Neural cell (in vitro differentiated cells): ENCODE measurements around the gene ZC3H11A. TPM values are rescaled to one million over a fixed set of nuclear protein-coding genes. Genes with fewer than 3 reads are reported as not detected.

Experiments used
- H2AFZ ChIP-seq: fragments of 200-600, 300-800 bp; sonication (generic), shearing (Covaris generic); 2 replicates; pipeline ENCODE4 v1.6.0; 2014; ENCODE audit warnings: low read depth, mild to moderate bottlenecking, antibody characterized with exemption, low read length, moderate library complexity
- H3F3A ChIP-seq: fragments of 200-600 bp; shearing (Covaris generic); 2 replicates; pipeline ENCODE4 v1.6.1; 2016; ENCODE audit warnings: mild to moderate bottlenecking, moderate library complexity, mixed read lengths, antibody characterized with exemption, low read length; ENCODE audit not compliant: insufficient read depth, poor library complexity, severe bottlenecking
- H3K27ac ChIP-seq: fragments of 200-600, 300-800 bp; sonication (generic), shearing (Covaris generic); 2 replicates; pipeline ENCODE4 v1.5.1; 2014; ENCODE audit warnings: mild to moderate bottlenecking, low read length, moderate library complexity
- H3K27me3 ChIP-seq: fragments of 300-800, 200-600 bp; sonication (generic), shearing (Covaris generic); 2 replicates; pipeline ENCODE4 v1.6.0; 2014; ENCODE audit warnings: mild to moderate bottlenecking, low read depth, low read length, moderate library complexity; ENCODE audit not compliant: insufficient read depth
- H3K36me3 ChIP-seq: fragments of 300-800, 200-600 bp; sonication (generic), shearing (Covaris generic); 2 replicates; pipeline ENCODE4 v1.5.1; 2014; ENCODE audit warnings: mild to moderate bottlenecking, antibody characterized with exemption, low read length, moderate library complexity; ENCODE audit not compliant: insufficient read depth
- H3K4me2 ChIP-seq: fragments of 300-800, 200-600 bp; sonication (generic), shearing (Covaris generic); 2 replicates; pipeline ENCODE4 v1.6.0; 2014; ENCODE audit warnings: mild to moderate bottlenecking, low read length
- H3K4me3 ChIP-seq: fragments of 300-800, 200-600 bp; sonication (generic), shearing (Covaris generic); 2 replicates; pipeline ENCODE4 v1.5.1; 2014; ENCODE audit warnings: mild to moderate bottlenecking, low read length, moderate library complexity
- H3K79me2 ChIP-seq: fragments of 200-600 bp; shearing (Covaris generic); replicated peaks from 2 replicates; pipeline ENCODE4 v1.6.0; 2014; ENCODE audit warnings: mild to moderate bottlenecking, low read length, moderate library complexity; ENCODE audit not compliant: insufficient read depth
- H3K9ac ChIP-seq: fragments of 300-800, 200-600 bp; sonication (generic), shearing (Covaris generic); 2 replicates; pipeline ENCODE4 v1.6.1; 2016; ENCODE audit warnings: mild to moderate bottlenecking, low read length, mixed read lengths
- H3K9me2 ChIP-seq: fragments of 200-600 bp; shearing (Covaris generic); 2 replicates; pipeline ENCODE4 v1.6.1; 2016; ENCODE audit warnings: mild to moderate bottlenecking, low read length, mixed read lengths; ENCODE audit not compliant: insufficient read depth
- H3K9me3 ChIP-seq: fragments of 200-600, 300-800 bp; sonication (generic), shearing (Covaris generic); 2 replicates; pipeline ENCODE4 v1.6.1; 2016; ENCODE audit warnings: mild to moderate bottlenecking, mixed run types, low read length, moderate library complexity, mixed read lengths
- H4K20me1 ChIP-seq: fragments of 200-600 bp; shearing (Covaris generic); 2 replicates; pipeline ENCODE4 v1.6.1; 2016; ENCODE audit warnings: mild to moderate bottlenecking, mixed run types; ENCODE audit not compliant: insufficient read depth
- EP300 ChIP-seq: fragments of 450-650 bp; conservative IDR thresholded peaks from 2 replicates; pipeline ENCODE4 v1.6.1; 2014; ENCODE audit warnings: antibody characterized with exemption, mild to moderate bottlenecking, moderate library complexity; ENCODE audit not compliant: poor library complexity, severe bottlenecking
- EZH2 ChIP-seq: fragments of 200-600, 300-800 bp; shearing (Covaris generic), sonication (generic); IDR thresholded peaks from 2 replicates; pipeline ENCODE4 v1.6.1; 2014; ENCODE audit warnings: antibody characterized with exemption, low read length, borderline replicate concordance, mild to moderate bottlenecking; ENCODE audit not compliant: insufficient read depth, poor library complexity, severe bottlenecking
- MXI1 ChIP-seq: fragments of 450-650 bp; conservative IDR thresholded peaks from 2 replicates; pipeline ENCODE4 v1.6.1; 2014; ENCODE audit warnings: antibody characterized with exemption, mild to moderate bottlenecking; ENCODE audit not compliant: poor library complexity, severe bottlenecking
- POLR2AphosphoS5 ChIP-seq: IDR thresholded peaks from 2 replicates; pipeline ENCODE4 v1.6.1; 2012
- RAD21 ChIP-seq: fragments of 450-650 bp; conservative IDR thresholded peaks from 2 replicates; pipeline ENCODE4 v1.6.1; 2014; ENCODE audit warnings: antibody characterized with exemption, mild to moderate bottlenecking, moderate library complexity
- REST ChIP-seq: IDR thresholded peaks from 2 replicates; pipeline ENCODE4 v1.6.1; 2012; ENCODE audit warnings: borderline replicate concordance
- SMC3 ChIP-seq: fragments of 450-650 bp; conservative IDR thresholded peaks from 2 replicates; pipeline ENCODE4 v1.6.1; 2014; ENCODE audit warnings: antibody characterized with exemption, mild to moderate bottlenecking, moderate library complexity; ENCODE audit not compliant: poor library complexity
- TAF1 ChIP-seq: IDR thresholded peaks from 2 replicates; pipeline ENCODE4 v1.6.1; 2012; ENCODE audit warnings: low read depth
- polyA plus RNA-seq: library from polyadenylated mRNA; depleted of rRNA; stranded (reverse); fragments of >200 nt; gene quantifications from 2 replicates; pipeline ENCODE4 v1.2.3, GENCODE V29; 2014
- TF ChIP-seq, protein P1 (sequence below): fragments of 450-650 bp; IDR thresholded peaks from 2 replicates; pipeline ENCODE4 v1.5.1; 2014; ENCODE audit warnings: antibody characterized with exemption, mild to moderate bottlenecking, moderate library complexity; ENCODE audit not compliant: poor library complexity, severe bottlenecking

The ZC3H11A gene
- polyA plus RNA-seq, 1 donor from 2014 or later = 210 TPM

- no peak overlapping the region for H2AFZ ChIP-seq
- no peak overlapping the region for H3K9ac ChIP-seq
- TF ChIP-seq MXI1 (no peak), TAF1 (no peak), RAD21 (no peak), POLR2AphosphoS5 (no peak), EZH2 (no peak), EP300 (no peak), REST (no peak), SMC3 (no peak)
- TF ChIP-seq, protein P1, sequence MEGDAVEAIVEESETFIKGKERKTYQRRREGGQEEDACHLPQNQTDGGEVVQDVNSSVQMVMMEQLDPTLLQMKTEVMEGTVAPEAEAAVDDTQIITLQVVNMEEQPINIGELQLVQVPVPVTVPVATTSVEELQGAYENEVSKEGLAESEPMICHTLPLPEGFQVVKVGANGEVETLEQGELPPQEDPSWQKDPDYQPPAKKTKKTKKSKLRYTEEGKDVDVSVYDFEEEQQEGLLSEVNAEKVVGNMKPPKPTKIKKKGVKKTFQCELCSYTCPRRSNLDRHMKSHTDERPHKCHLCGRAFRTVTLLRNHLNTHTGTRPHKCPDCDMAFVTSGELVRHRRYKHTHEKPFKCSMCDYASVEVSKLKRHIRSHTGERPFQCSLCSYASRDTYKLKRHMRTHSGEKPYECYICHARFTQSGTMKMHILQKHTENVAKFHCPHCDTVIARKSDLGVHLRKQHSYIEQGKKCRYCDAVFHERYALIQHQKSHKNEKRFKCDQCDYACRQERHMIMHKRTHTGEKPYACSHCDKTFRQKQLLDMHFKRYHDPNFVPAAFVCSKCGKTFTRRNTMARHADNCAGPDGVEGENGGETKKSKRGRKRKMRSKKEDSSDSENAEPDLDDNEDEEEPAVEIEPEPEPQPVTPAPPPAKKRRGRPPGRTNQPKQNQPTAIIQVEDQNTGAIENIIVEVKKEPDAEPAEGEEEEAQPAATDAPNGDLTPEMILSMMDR = no peak
- no peaks in the 10 kb centered on the region for H3K27me3 ChIP-seq
- H3K27ac ChIP-seq = no peak overlapping the region
- no peak overlapping the region for H3K4me3 ChIP-seq
- H3K36me3 ChIP-seq = no peaks in the 10 kb centered on the region
- no peaks in the 10 kb centered on the region for H4K20me1 ChIP-seq
- H3F3A ChIP-seq = no peaks in the 10 kb centered on the region
- H3K79me2 ChIP-seq = no peaks in the 10 kb centered on the region
- no peak overlapping the region for H3K4me2 ChIP-seq
- H3K9me3 ChIP-seq = no peaks in the 10 kb centered on the region
- H3K9me2 ChIP-seq = no peaks in the 10 kb centered on the region
Measured at GRCh38 chr1:203777596-203777995, 17.8 kb upstream of the ZC3H11A start.

DNA sequence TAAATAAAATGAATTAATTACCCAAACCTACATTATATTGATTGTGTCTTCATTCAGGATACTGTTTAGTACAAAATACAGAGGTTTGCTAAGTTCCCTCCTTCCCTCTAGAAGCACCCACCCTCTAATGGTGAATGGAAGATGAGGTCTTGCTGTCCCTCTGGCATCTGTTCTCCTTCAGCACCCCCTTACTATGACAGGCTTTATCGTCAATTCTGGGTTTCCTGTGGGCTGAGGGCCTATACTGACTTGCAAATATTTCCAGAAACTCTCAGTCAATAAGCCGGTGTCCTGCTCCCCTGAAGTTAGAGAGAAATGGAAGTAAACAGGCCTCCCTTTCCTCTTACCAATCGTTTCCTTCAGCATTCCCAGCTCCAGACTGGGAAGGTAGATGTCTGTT is 17.3 kb upstream of the ZC3H11A start:
- H3K9ac ChIP-seq = no peak overlapping the region
- H3K9me2 ChIP-seq = no peaks in the 10 kb centered on the region
- H3K4me3 ChIP-seq = no peak overlapping the region
- no peaks in the 10 kb centered on the region for H4K20me1 ChIP-seq
- H3K27me3 ChIP-seq = no peaks in the 10 kb centered on the region
- no peaks in the 10 kb centered on the region for H3F3A ChIP-seq
- H3K4me2 ChIP-seq = no peak overlapping the region
- no peak overlapping the region for H2AFZ ChIP-seq
- H3K79me2 ChIP-seq = no peaks in the 10 kb centered on the region
- no peak overlapping the region for H3K27ac ChIP-seq
- no peaks in the 10 kb centered on the region for H3K36me3 ChIP-seq
- TF ChIP-seq MXI1 = no peak
- no peak for TF ChIP-seq SMC3
- TF ChIP-seq RAD21 = no peak
- TF ChIP-seq REST = no peak
- TF ChIP-seq TAF1 = no peak
- no peak for TF ChIP-seq EZH2
- TF ChIP-seq, protein P1 = no peak
- TF ChIP-seq EP300 = no peak
- TF ChIP-seq POLR2AphosphoS5 = no peak
- H3K9me3 ChIP-seq = no peaks in the 10 kb centered on the region
